NCI-H1436 treated with DMSO at 0.1 percent for 48 hours (cell line): ENCODE measurements around the gene PRKD1.

ENCODE experiments used
- DNase-seq: peaks from one replicate; lab custom pipeline; 2025; lab: John Stamatoyannopoulos, UW

Gene PRKD1

DNA sequence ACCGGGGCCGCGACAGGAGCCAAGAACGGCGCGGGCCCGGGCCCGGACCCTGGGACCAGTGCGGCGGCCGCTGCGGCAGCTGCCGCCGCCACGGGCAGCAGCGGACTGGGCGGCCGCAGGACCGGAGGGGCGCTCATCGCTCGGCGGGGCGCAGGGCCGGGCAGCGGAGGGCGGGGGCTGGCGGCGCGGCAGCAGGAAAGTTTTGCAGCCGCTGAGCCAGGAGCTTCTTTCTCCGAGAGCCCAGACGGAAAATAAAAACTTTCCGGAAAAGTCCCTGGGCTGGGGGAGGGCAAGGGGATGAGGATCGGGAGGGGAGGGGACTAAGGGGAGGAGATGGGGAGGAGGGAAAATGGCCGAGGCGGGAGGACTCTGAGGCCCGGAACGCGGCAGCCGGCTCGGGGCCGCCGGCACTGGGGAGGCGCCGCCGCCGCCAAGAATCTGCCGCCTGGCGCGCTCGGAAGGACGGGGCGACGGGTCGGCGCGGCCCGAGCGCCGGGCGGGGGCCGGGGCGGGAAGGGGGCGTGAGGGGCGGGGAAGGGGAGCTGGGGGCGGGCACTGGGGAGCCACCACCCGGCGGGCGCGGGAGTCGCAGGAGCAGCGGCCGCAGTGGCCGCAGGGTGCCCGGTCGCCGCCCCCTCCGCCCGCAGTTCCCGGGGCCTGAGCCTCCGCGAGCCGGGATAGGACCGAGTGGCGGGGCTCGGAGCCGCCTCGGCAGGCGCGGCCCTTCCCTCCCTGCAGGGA is at the start of gene PRKD1:
Gene PRKD1, minus strand, starts transcription at position 472 of the 741 bp plus-strand sequence.
- no peak for DNase-seq

DNA sequence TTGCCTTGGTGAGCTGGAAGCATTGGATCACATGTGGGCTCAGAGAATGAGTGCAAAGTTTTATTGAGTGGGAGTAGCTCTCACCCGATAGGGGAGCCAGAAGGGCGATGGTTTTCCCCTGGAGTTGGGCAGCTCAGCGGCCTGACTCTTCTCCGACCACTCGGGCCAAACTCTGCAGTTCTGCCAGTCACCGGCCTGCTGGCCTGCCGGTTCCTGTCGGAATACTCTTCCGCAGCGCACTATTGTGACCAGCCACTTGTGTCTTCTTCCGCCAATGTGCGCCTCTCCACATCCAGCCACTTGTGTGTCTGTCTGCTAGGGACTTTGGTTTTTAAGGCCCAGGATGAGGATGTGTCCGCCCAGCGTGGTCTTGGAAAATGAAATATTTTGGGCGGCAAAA is 43.5 kb upstream of the PRKD1 start:
- no peak for DNase-seq

DNA sequence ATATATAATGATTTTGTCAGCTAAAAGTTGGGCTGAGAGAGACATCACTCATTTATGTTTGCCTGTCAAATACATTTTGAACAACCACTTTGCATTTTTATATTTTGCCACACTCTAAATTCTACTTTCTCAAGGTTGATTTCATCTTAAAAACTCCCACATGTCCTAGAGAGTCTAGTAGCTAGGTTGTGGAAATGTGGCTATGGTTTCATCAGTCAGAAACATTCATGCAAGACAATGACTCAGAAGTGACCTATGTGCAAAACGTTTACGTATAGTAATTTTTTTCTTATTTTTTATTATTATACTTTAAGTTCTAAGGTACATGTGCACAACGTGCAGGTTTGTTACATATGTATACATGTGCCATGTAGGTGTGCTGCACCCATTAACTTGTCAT is 27.4 kb upstream of the PRKD1 start:
- no peak for DNase-seq

DNA sequence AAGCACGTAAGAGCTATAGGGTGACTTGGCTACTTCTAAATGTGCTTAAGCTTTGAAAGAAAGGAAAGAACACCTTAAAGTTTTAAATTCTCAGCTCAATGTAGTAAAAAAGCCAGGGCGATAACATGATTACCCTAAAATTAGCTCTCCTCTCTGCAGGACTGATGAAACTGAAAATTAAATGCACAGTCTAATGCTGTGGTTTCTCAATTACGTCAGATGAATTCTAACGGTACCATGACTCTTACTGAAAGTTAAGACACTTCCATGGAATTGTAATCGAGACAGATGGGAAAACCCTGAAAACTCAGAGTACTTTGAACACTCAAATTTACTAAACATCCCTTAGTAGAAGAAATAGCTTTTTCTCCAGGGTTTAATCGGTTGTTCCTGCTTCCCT is 25.9 kb upstream of the PRKD1 start:
- no peak for DNase-seq

DNA sequence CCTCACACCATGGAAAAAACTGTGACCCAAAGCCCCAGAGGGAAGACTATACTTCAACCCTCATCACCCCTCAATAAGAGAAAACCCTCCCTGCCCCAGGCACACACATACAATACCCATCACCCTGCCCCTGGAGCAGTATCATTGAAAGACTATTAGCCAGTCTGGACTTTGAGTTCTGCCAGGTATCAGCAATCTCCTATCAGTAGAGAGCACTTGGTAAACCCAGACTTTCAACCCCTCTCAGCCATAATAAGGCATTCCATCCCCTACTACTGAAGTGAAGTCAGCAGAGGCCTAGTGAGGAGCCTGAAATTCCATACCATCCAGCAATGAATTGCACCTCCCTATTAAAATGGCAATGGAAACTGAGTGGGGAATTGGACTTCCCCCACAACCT is 16.4 kb upstream of the PRKD1 start:
- DNase-seq = no peak

DNA sequence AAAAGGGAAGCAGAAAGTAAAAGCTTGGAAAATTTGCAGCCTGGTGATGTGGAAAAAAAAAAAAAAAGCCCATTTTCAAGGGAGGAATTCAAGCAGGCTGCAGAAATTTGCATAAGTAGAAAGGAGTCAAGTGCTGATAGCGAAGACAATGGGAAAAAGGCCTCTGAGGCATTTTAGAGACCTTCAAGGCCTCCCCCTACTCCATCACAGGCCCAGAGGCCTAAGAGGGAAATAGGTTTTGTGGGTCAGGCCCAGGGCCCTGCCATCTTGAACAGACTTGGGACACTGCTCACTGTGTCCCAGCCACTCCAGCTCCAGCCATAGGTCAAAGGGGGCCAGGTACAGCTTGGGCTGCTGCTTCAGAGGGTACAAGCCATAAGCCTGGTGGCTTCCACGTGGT is 13.8 kb upstream of the PRKD1 start:
- no peak for DNase-seq

DNA sequence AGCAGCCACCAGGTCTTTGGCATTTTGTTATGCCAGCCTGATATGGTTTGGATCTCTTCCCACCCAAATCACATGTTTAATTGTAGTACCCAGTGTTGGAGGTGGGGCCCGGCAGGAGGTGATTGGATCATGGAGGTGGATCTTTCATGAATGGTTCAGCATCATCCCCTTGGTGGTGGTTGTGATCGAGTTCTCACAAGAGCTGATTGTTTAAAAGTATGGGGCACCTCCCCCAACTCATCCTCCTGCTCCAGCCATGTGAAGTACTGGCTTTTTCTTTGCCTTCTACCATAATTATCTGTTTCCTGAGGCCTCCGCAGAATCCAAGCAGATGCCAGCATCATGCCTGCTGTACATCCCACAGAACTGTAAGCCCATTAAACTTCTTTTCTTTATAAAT is 12.8 kb upstream of the PRKD1 start:
- no peak for DNase-seq

DNA sequence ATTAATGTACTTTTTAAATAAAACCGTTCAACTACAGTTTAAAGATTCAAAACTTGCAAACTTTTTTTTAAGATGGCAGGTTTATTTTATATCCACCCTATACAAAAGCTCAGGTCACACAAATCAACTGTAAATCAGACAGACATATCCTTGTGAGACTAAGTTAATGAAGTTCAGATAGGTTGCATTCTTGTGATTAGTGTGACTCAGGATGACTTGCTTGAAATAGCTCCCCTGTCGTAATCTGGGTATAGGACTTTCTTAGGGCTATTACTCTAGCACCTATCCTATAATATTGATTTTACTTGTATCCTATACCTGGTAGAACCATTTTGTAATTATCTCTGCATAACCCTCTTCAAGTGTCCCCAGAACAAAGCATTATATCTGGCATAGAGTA is 9.5 kb upstream of the PRKD1 start:
- DNase-seq = no peak

DNA sequence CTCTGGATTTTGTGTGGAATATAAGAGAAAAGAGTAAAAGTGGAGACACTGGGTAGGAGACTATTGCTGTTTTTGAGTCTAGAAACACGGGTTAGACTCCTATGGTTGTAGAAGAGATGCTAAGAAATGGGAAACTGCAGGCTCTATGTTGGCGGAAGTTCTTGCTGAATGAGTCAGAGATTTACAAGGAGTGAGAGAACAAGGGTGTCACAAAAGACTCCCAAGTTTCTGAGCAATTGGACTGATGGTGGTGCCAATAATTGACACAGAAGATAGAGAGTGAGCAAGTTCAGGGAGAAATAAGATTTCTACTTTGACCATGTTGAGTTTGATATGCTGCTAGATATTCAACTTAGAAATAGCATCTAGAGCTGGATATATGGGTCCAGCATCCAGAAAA is 2.6 kb upstream of the PRKD1 start:
- no peak for DNase-seq

DNA sequence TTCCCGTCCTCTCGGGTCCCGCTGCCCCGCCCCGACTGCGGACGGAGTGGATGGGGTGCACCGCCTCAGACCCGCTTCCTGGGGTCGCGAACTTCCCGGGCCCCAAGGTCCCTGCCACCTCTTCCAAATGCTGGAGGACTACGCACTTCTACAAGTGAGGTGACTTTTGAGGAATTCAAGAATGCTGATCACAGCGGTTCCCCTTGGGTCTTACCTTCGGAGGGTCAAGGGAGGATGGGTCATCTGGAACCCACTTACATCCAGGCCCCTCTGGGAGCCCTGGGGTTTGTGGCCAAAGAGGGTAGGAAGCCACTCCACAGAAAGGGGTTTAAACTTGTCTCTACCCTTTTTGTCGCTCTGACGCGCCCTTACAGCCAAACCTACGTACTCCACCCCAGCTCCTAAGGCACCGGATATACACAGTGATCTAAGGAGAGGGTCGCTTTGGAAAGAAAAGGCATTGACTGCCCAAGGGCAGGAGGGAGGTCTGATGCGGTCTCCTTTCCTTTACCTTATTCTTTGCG is 532 bp upstream of the PRKD1 start:
- DNase-seq = no peak

DNA sequence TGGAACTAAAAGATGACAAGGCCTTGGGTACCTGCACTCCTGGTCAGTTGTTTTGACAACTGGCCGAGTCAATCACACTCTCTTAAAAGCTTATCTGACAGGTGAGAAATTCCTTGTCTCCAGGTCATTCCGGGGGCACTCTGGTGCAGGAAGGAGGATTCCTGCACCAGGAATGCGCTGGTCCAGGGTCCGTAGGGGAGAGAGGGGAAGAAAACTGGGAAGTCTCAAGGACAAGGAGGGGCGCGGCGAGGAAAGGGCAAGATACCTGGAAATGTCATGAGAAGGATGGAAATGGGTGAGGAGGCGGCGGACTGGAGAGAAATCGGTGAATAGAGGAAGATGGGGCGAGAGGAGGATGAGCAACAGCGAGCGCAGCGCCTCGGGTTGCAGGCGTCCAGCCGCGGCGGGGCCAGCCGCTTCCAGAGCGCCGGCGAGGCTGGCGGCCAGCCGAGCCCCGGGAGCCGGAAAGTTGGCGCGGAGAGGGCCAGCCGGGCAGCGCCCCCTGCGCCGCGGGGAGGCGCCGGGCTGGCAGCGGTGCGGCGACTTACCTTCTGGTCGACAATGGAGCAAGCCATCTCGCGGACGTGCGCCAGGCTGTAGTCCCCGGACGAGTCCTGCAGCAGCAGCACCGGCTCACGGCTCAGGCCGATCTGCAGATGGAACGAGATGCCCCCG is 809 bp downstream of the PRKD1 start:
- no peak for DNase-seq

DNA sequence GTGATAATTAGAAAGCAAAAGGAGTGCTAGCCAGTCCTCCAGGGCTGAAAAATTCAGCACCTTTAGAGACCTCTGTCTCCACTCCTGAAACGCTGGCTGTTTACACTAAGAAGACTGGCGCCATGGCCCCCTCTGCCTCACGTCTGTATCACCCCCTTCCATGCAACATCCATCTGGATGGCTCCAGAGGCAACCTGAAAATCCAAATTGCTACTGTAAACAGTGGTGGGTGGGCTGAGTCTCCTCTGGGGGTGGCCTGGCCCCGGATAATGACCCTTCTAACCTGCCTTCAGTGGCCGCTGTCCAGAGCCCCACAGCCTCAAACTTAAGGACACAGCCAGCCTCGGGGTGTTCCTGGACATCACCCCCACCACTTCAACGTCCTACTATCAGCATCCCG is 1.4 kb downstream of the PRKD1 start:
- DNase-seq = no peak

DNA sequence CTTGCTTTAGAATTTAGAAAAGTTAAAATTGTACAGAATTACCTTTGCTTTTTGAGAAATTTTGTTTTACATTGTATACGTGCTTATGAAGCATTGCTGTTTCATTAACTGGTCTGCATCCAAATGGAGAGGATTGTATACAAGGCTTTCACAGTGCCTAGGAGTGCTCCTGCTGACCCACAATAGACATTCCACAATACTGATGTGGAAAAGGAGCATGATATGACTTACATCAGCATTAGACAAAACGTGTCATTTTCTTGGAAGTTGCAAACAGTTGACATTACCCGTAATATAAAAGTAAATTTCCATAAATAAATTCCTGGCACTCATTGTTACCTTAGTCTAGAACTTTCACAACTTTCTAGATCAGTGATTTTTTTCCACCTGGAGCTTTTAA is 1.9 kb downstream of the PRKD1 start:
- no peak for DNase-seq

DNA sequence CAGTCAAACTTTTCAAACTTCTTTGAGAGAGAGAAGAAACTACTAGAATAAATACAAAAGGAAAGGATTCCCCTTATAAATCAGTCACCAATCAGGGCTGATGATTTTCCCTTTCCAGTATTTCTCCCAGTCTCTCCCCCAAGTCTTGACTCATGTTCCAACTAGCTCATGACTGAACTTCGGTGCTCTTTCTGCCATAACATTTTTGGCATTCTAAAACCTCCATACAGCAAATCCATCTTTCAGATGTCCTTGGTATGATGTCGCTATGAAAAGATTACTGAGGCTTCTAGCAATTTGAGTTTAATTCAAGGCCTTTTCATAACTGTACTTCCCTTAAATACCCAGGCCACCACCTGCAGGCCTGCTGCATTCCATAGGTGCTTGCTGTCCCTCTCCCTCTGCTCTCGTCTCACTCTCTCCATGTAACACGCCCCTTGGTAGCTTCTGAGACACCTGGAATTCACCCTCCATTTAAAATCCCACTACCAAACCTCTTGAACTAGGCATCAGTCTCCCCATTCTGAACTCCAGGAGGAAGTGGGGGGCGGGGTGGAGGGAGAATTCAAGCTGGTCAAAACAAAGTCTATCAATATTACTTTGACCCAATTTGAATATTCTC is 2.4 kb downstream of the PRKD1 start:
- DNase-seq = no peak

DNA sequence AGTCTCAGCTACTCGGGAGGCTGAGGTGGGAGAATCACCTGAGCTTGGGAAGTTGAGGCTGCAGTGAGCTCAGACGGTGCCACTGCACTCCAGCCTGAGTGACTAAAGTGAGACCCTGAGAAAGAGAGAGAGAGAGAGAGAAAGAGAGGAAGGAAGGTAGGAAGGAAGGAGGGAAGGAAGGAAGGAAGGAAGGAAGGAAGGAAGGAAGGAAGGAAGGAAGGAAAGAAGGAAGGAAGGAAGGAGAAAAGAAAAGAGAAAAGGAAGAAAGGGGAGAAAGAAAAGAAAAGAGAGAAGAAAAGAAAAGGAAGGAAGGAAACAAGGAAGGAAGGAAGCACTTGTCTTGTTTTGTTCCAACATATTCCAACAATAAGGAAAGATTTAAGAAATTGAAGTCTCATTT is 7.8 kb downstream of the PRKD1 start:
- DNase-seq = no peak

DNA sequence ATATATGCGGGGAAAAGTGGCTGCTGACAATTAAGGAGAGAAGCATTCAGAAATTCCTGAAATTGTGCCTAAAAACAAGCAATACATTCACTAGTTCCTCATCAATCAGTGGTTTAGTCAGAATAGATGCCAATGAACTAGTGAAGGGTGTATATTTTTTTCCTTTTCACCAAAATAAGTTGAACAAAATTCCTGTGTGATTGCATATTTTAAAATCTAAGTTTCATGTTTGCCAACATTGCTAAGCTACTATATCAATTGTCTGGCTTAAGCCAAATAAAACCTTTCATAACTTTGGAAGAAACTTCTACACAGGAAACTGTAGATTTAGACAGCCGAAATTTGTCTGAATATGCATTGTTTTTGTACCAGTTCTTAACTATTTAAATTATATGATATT is 8.7 kb downstream of the PRKD1 start:
- no peak for DNase-seq

DNA sequence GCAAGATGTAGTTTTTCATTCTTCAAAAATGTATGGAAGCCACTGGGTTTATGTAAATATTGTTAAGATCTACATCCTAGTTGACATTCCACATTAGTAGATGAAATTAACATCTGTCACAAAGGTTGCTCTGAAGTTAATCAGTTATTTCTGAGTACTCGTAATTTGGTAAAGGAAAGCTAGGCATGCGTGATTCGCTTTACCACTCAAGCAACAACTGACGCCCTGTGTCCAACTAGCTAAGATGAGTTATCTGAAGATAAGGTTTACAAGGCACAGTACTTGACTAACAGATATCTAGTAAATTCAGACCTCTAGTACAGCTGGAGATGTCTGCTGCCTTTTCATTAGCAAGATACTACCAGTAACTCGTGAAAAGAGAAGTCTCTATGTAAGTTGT is 14.1 kb downstream of the PRKD1 start:
- DNase-seq = no peak

DNA sequence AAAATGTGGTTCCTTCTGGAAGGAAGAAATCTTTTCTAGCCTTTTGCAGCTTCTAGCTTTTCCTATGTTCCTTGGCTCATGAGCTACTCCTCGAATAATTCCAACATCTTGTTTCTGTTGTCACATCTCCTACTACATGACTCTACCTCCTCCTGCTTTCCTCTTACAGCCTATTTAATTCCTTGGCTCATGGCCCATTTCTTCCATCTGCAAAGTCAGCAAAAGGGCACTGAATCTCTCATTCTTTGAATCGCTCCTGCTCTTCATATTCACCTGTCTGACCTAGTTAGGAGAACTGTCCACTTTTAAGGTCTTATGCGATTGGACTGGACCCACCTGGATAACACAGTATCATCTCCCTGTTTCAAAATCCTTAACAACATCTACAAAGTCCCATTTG is 15.8 kb downstream of the PRKD1 start:
- DNase-seq = no peak

DNA sequence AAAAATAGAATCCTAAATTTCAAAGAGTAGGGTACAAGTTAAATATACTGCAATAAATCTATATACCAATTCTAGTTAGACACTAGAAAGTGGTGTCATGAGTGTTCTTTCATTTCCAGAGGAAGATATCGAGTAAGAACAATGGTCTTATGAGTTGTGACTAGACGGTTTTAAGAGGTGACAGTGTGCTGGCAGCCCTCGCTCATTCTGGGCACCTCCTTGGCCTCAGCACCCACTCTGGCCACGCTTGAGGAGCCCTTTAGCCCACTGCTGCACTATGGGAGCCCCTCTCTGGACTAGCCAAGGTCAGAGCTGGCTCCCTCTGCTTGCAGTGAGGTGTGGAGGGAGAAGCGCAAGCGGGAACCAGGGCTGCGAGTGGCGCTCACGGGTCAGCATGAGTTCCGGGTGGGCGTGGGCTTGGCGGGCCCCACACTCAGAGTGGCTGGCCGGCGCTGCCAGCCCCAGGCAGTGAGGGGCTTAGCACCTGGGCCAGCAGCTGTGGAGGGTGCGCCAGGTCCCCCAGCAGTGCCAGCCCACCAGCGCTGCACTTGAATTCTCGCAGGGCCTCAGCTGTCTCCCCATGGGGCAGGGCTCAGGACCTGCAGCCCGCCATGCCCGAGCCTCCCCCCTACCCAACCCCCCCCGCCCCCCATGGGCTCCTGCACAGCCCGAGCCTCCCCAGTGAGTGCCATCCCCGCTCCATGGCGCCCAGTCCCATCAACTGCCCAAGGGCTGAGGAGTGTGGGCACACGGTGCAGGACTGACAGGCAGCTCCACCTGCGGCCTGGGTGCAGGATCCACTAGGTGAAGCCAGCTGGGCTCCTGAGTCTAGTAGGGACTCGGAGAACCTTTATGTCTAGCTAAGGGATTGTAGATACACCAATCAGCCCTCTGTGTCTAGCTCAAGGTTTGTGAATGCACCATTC is 18.7 kb downstream of the PRKD1 start:
- DNase-seq = no peak

DNA sequence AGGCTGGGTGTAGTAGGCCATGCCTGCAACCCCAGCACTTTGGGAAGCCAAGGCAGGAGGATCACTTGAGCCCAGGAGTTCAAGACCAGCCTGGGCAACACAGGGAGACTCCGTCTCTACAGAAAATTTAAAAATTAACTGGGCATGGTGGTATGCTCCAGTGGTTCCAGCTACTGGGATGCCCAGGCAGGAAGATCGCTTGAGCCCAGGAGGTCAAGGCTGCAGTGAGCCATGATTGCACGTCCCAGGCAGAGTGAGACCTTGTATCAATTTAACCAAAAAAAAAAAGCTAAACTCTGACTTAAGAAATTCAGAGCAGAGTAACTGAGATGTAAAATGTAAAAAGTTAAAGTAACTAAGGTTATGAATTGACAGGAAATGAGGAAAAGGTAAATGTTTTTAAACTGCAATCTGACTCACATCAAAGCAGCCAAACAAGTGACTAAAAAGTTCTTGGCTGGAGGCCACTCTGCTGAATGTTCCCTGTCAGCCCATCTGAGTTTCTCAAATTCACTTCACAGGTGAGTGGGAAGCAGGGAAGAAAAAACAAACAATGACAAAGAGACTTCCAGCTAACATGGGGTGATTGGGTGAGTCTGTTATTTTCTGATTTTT is 21.3 kb downstream of the PRKD1 start:
- DNase-seq = no peak

DNA sequence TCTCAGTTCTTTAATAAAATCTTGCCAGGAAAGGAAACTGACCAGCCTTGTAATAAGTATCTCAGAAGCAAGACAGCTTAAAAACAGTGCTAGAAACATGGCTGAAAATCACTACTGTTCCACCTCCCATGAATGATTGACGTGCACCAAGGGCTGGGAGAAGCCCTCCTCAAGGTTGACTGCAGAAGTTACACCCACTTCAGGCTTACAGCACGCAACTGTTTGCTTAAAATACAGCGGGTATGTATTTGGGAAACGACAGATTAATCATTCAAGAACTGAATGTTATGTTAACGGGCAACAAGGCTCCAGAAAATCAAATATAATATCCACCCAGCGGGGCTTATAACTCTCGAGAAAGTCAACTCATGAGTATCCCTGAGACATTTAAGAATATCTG is 22.1 kb downstream of the PRKD1 start:
- no peak for DNase-seq
